OCI-LY1 (cell line): ENCODE data around the gene TPM2.

ENCODE experiments used
- H2AFZ ChIP-seq: fragments of 200-600 bp; sonication (generic), shearing (Covaris generic); 2 replicates; pipeline ENCODE4 v1.6.0; 2014; ENCODE audit warnings: antibody characterized with exemption, mild to moderate bottlenecking, low read length
- H3F3A ChIP-seq: fragments of 200-600 bp; sonication (generic), shearing (Covaris generic); 2 replicates; pipeline ENCODE4 v1.6.0; 2014; ENCODE audit warnings: mild to moderate bottlenecking, antibody characterized with exemption, low read length, moderate library complexity; ENCODE audit not compliant: insufficient read depth
- H3K27ac ChIP-seq: fragments of 200-600 bp; sonication (generic); 2 replicates; pipeline ENCODE4 v1.5.1; 2014; ENCODE audit warnings: low read length, mixed run types, mild to moderate bottlenecking, low read depth; ENCODE audit not compliant: poor library complexity, severe bottlenecking
- H3K27me3 ChIP-seq: fragments of 200-600 bp; sonication (generic); 2 replicates; pipeline ENCODE4 v1.6.0; 2014; ENCODE audit warnings: antibody characterized with exemption, mild to moderate bottlenecking, low read length, moderate library complexity; ENCODE audit not compliant: insufficient read depth
- H3K36me3 ChIP-seq: fragments of 200-600 bp; sonication (generic); 2 replicates; pipeline ENCODE4 v1.6.1; 2014; ENCODE audit warnings: mild to moderate bottlenecking, antibody characterized with exemption, low read length, moderate library complexity, mixed read lengths; ENCODE audit not compliant: insufficient read depth
- H3K4me1 ChIP-seq: fragments of 200-600 bp; sonication (generic); 2 replicates; pipeline ENCODE4 v1.5.1; 2014; ENCODE audit warnings: mild to moderate bottlenecking, low read length, moderate library complexity; ENCODE audit not compliant: insufficient read depth, severe bottlenecking
- H3K4me2 ChIP-seq: fragments of 200-600 bp; sonication (generic), shearing (Covaris generic); 2 replicates; pipeline ENCODE4 v1.6.1; 2014; ENCODE audit warnings: low read length
- H3K4me3 ChIP-seq: fragments of 200-600 bp; sonication (generic); 2 replicates; pipeline ENCODE4 v1.5.1; 2014; ENCODE audit warnings: low read length, low read depth, mild to moderate bottlenecking, mixed read lengths; ENCODE audit not compliant: poor library complexity, severe bottlenecking
- H3K79me2 ChIP-seq: fragments of 200-600 bp; shearing (Covaris generic); 2 replicates; pipeline ENCODE4 v1.6.1; 2016; ENCODE audit warnings: mixed run types, low read length, mixed read lengths; ENCODE audit not compliant: insufficient read depth
- H3K9ac ChIP-seq: fragments of 200-600 bp; sonication (generic), shearing (Covaris generic); 2 replicates; pipeline ENCODE4 v1.6.1; 2014; ENCODE audit warnings: mild to moderate bottlenecking, low read length, mixed read lengths
- H3K9me2 ChIP-seq: fragments of 200-600 bp; sonication (generic), shearing (Covaris generic); 2 replicates; pipeline ENCODE4 v1.6.1; 2014; ENCODE audit warnings: low read depth, mild to moderate bottlenecking, low read length, mixed read lengths
- H3K9me3 ChIP-seq: fragments of 200-600 bp; shearing (Covaris generic); 2 replicates; pipeline ENCODE4 v1.6.1; 2014; ENCODE audit warnings: low read length, mixed read lengths
- H4K20me1 ChIP-seq: fragments of 200-600 bp; sonication (generic), shearing (Covaris generic); 2 replicates; pipeline ENCODE4 v1.6.0; 2016; ENCODE audit warnings: mild to moderate bottlenecking, low read length; ENCODE audit not compliant: insufficient read depth
- EZH2 ChIP-seq: fragments of 200-600 bp; sonication (generic), shearing (Covaris generic); IDR thresholded peaks from 2 replicates; pipeline ENCODE4 v1.8.0; 2017; ENCODE audit warnings: borderline replicate concordance, mixed run types, mild to moderate bottlenecking, antibody characterized with exemption, low read length, moderate library complexity, mixed read lengths
- TF ChIP-seq, protein P1 (sequence below): fragments of 200-600 bp; sonication (generic), shearing (Covaris generic); IDR thresholded peaks from 2 replicates; pipeline ENCODE4 v1.5.1; 2017; ENCODE audit warnings: mild to moderate bottlenecking, antibody characterized with exemption, low read length, moderate library complexity, mixed read lengths

Gene TPM2

DNA sequence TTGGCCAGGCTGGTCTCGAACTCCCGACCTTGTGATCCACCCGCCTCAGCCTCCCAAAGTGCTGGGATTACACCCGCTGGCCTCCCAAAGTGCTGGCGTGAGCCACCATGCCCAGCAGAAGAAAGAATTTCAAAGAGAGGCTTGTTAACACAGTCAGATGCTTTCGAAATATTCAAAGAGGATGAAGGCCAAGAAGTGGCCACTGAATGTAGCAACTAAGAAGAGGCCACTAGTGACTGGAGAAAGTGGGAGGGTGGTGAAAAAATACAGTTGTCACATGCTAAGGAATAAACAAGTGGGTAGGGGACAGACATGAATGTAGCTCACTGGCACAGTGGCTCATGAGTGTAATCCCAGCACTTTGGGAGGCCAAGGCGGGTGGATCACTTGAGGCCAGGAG is 13.0 kb upstream of the TPM2 start:
- Histone ChIP-seq H2AFZ (no peak overlapping the region), H3K27me3 (no peaks in the 10 kb centered on the region), H3F3A (no peaks in the 10 kb centered on the region), H3K79me2 (no peaks in the 10 kb centered on the region), H3K27ac (no peak overlapping the region), H3K9me2 (no peaks in the 10 kb centered on the region), H3K9me3 (no peaks in the 10 kb centered on the region), H3K4me1 (no peaks in the 10 kb centered on the region), H3K4me2 (no peak overlapping the region), H3K9ac (no peak overlapping the region), H3K4me3 (no peak overlapping the region), H3K36me3 (peaks cover 99% of the 10 kb centered on the region), H4K20me1 (no peaks in the 10 kb centered on the region)
- TF ChIP-seq, protein P1, sequence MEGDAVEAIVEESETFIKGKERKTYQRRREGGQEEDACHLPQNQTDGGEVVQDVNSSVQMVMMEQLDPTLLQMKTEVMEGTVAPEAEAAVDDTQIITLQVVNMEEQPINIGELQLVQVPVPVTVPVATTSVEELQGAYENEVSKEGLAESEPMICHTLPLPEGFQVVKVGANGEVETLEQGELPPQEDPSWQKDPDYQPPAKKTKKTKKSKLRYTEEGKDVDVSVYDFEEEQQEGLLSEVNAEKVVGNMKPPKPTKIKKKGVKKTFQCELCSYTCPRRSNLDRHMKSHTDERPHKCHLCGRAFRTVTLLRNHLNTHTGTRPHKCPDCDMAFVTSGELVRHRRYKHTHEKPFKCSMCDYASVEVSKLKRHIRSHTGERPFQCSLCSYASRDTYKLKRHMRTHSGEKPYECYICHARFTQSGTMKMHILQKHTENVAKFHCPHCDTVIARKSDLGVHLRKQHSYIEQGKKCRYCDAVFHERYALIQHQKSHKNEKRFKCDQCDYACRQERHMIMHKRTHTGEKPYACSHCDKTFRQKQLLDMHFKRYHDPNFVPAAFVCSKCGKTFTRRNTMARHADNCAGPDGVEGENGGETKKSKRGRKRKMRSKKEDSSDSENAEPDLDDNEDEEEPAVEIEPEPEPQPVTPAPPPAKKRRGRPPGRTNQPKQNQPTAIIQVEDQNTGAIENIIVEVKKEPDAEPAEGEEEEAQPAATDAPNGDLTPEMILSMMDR: no peak
- no peak for TF ChIP-seq EZH2

DNA sequence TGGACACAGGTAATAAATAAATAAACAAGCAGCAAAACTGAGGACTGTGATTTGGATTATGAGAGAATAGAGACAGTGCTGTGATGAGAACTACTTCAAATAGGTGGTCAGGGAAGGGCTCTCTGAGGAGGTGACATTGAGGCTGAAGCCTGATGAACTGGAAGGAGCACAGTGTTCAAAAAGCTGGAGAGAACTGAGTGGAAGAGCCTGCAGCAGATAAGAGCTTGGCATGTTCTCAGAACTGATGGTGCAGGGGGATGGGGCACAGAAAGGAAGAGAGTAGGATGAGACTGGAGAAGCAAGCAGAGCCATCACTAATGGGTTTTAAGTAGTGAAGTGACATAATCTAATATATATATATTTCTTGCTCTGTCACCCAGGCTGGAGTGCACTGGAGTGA is 11.2 kb upstream of the TPM2 start:
- Histone ChIP-seq H3K9me2 (no peaks in the 10 kb centered on the region), H3K4me2 (no peak overlapping the region), H3K79me2 (no peaks in the 10 kb centered on the region), H4K20me1 (no peaks in the 10 kb centered on the region), H3K9ac (no peak overlapping the region), H3K36me3 (peaks cover 98% of the 10 kb centered on the region), H3K4me1 (no peaks in the 10 kb centered on the region), H3F3A (no peaks in the 10 kb centered on the region), H3K4me3 (no peak overlapping the region), H3K9me3 (no peaks in the 10 kb centered on the region), H3K27ac (no peak overlapping the region), H3K27me3 (no peaks in the 10 kb centered on the region), H2AFZ (no peak overlapping the region)
- TF ChIP-seq, protein P1: no peak
- TF ChIP-seq EZH2: no peak

DNA sequence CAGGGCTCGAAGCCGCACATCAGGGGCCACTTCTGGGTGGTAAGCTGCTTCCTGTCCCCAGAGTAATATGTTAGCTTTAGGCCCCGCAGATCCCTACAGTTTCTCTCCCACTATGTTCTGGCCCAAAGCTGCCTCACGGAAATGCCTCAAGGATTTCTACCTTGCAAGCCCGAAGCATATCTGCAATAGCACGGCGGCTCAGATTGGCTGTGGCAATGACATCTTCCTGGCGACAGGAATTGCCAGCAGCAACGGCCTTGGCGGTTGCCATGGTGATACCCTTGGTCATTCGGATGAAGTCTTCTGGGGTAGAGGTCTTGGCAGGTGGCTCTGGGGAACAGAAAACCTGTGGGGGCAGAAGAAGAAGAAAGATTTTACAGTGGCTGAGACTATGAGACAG is 10.3 kb upstream of the TPM2 start:
- no peaks in the 10 kb centered on the region for H3F3A ChIP-seq
- H3K36me3 ChIP-seq: peaks cover 93% of the 10 kb centered on the region
- no peaks in the 10 kb centered on the region for H3K9me2 ChIP-seq
- H3K4me2 ChIP-seq: no peak overlapping the region
- no peak overlapping the region for H3K9ac ChIP-seq
- no peak overlapping the region for H3K27ac ChIP-seq
- no peak overlapping the region for H3K4me3 ChIP-seq
- H3K79me2 ChIP-seq: no peaks in the 10 kb centered on the region
- H3K4me1 ChIP-seq: no peaks in the 10 kb centered on the region
- no peaks in the 10 kb centered on the region for H3K27me3 ChIP-seq
- H3K9me3 ChIP-seq: no peaks in the 10 kb centered on the region
- H2AFZ ChIP-seq: no peak overlapping the region
- no peak for TF ChIP-seq EZH2
- TF ChIP-seq, protein P1: no peak
- no peaks in the 10 kb centered on the region for H4K20me1 ChIP-seq
